Activated T-helper 9 cell treated with anti-CD3 and anti-CD28 coated beads, Interleukin-2, amount 50 U/mL, for 16 hours (primary cell): ENCODE data around the gene GMPPA.

Experiments used
- DNase-seq: peaks from one replicate; pipeline ENCODE4 v3.0.0-alpha.2; 2020; ENCODE audit warnings: low read depth

The GMPPA gene

DNA sequence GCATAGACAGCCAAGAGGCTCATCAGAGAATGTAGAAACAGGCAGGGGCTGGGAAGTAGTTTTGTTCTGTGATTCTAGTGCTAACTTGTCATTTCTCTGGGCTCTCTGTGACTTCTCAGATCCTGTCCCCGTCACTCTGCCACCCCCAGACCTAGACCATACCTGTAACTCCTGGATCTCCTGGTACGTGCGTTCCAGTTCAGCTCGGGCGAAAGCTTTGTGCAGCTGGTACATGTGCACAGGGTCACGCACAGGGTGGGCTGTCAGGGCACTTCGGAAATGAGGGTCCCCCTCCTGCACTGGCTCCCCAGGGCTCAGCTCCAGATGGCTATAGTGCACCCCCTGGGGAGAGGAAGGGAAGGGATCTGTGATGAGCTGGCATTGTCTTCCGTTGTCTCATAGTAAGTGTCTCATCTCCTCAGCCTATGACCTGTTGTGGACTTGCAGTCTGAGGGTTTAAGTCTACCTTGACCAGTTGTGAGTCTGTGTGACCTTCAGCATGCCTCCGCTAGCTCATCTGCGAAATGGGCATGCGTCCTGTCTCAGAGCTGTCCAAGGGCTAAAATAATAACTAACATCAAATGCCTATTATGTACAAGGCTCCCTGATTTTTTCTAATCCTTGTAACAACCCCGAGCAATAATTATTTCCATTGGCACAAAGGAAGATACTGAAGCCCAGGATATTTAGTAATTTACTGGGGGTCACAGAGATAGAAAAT, 42.3 kb downstream of the GMPPA start:
- DNase-seq = no peak

GRCh38 chr2:219541611-219542180, 43.0 kb downstream of the GMPPA start:
- DNase-seq = peak; percentile 76

- no peak for DNase-seq
Measured at GRCh38 chr2:219542931-219543595, 44.4 kb downstream of the GMPPA start.

GRCh38 chr2:219543596-219544358, 45.1 kb downstream of the GMPPA start, which contains the start of the genes CHPF and TMEM198:
Gene CHPF, minus strand, starts transcription at chr2:219543809. Its CDS starts 271 bp downstream, at chr2:219543538.
Gene TMEM198, plus strand, starts transcription at chr2:219544028. Its CDS starts 700 bp downstream, at chr2:219544728.
- peak; percentile 90 for DNase-seq

- DNase-seq = no peak
Measured at GRCh38 chr2:219544567-219544966, 45.9 kb downstream of the GMPPA start.

GRCh38 chr2:219545295-219545942, 46.7 kb downstream of the GMPPA start:
- no peak for DNase-seq

GRCh38 chr2:219545943-219546352, 47.3 kb downstream of the GMPPA start:
- no peak for DNase-seq

DNA sequence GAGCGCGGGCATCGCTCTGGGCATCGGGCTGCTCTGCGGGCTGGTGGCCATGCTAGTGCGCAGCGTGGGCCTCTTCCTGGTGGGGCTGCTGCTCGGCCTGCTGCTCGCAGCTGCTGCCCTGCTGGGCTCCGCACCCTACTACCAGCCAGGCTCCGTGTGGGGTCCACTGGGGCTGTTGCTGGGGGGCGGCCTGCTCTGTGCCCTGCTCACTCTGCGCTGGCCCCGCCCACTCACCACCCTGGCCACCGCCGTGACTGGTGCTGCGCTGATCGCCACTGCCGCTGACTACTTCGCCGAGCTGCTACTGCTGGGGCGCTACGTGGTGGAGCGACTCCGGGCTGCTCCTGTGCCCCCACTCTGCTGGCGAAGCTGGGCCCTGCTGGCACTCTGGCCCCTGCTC, 48.9 kb downstream of the GMPPA start:
- no peak for DNase-seq

GRCh38 chr2:219548990-219549389, 50.3 kb downstream of the GMPPA start:
- DNase-seq = no peak

DNA sequence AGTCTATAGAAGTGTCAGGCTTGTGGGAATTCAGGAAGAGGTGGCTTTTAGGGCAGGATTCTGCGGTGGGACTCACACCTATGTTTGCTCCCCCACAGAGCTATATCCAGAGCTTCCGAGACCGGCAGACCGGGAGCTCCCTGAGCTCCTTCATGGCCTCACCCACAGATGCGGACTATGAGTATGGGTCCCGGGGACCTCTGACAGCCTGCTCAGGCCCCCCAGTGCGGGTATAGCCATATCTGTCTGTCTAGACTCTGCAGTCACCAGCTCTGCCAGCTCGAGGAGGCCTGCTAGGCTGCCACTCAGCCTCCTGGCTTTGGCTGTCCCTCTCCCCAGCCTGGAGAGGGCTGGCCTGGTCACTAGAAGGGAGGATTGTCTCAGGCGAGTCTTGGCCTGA, 50.9 kb downstream of the GMPPA start:
- DNase-seq = no peak

DNA sequence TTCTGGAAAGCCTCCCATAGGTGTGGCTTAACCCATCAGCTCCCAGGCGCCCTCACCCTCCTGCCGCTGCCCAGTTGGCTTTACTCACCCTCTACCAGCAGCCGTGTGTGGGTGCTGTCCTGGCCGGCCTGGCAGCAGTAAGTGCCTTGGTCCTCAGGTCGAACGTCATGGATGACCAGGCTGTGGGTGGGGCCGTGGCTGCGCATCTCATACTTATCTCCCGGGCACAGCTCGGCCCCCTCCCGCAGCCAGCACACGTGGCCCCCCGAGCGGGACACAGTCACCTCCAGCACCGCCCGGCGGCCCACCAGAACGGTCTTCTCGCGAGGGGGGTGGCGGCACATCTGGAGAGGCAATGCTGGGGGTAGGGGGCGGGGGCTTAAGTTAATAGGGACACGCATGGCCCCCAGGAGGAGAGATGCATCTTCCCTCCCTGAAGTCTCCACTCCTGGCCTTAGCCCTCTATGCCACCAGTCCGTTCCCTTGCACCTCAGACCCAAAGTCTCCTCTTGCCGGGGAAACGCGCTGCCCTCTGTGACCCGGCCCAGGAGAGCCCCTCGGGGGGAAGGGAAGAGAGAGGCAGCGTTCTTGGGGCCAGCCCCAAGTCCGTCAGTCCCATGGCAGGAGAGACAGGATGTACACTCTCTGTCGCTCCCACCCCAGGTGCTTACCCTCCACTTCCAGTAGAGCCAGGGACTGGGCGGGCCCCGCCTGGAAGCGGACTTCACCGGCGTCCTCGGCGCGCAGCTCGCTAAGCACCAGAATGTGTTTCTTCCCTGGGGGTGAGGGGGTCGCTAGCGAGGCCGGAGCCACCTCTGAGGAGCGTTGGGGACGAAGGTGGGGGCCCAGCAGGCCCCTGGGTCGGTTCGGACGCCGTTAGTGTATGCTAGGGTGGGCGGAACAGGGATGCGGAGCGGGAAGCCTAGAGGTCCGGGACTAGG, 53.0 kb downstream of the GMPPA start:
- no peak for DNase-seq

DNA sequence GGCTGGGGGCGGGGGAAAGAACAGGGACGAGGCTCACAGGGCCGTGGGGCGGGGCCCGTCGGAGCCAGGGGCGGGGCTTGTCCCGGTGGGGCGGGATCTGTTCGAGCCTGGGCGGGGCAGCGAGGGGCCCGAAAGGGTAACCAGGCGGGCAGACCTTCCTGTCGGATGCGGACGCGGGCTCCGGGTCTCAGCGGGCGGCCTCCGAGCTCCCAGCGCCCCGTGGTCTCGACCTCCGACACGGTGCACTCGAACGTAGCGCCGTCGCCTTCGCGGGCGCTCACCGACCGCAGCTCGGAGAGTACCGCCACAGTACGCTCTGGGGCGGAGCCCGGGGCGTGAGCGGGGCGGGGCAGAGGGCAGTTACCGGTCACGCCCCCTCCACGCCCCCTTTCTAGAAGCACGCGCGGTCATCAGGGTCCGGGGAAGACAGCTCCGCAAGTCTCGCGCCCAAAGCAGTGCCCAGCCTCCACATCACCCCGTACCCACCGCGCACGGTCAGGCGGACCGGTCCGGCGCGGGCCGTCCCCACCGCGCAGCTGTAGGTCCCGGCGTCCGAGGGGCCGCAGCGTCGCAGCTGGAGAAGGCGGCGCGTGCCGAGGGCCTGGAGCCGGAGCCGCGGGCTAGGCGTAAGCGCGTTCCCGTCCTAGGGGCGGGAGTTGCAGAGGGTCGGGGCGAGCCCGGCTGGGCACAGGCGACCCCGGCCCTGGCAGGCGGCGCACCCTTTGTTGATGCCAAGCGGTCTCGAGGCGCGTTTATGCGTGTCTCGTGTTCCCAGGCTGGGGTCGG, 53.9 kb downstream of the GMPPA start:
- DNase-seq = peak; percentile 75

- DNase-seq = no peak
Measured at GRCh38 chr2:219553168-219553417, 54.4 kb downstream of the GMPPA start.

DNA sequence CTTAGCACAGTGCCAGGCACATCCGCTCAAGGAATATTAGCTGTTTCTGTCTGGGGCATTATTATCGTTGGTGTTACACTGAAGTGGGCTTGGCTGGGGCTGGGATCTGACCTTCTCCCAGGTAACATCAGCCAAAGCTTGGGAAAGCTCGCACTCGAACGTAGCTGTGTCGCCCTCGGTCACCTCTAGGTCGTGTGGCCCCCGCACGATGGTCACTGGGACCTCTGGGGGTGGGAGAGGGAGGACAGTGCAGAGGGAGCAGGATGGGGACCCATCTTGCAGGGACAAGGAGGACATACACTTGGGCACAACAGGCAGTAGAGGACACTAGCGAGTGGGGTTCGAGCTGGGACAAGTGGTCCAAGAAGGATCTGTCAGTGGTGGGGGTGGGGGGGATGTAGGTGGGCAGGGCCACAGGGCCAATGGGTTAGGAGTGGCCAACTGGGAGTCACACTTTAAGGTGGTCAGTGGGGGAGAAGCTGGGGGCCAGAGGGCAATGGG, 54.8 kb downstream of the GMPPA start:
- no peak for DNase-seq

DNA sequence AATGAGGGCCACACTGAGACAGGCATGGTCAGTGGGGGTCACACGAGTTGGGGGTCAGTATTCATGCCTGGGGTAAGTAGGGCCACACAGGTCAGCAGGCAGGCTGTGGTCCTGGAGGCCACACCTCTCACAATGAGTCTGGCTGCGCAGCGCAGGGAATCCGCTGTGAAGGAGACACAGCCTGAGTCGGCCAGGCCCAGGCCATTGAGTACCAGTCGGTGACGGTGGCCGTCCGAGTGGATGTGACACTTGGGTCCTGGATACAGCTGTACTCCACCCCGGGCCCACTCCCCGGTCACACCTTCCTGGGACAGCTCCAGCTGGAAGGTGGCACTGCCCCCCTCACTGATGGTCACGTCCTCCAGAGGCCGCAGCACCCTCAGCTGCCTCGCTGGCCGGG, 55.7 kb downstream of the GMPPA start:
- DNase-seq = no peak

GRCh38 chr2:219555956-219556355, 57.3 kb downstream of the GMPPA start:
- DNase-seq = no peak

DNA sequence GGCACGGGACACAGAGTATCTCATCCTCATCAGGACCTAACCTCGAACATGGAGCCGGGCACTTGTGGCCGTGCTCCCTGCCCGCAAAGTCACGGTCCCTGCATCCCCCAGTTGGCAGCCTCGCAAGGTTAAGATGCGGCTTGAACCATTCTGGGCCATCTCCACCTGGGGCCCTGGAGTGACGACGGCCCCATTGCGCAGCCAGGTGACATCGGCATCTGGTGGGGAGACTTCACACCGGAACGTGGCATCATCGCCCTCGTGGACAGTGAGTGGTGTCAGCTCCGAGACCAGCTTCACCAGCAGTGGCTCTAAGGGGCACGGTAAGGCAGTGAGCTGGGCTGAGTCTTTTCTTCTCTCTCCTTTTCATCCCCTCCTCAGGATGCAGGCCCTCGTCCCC, 57.7 kb downstream of the GMPPA start:
- no peak for DNase-seq
